GM13977 (cell line): ENCODE results near the gene AP1G2.

Source experiments
- DNase-seq: peaks from one replicate; pipeline ENCODE4 v3.0.0; 2012; ENCODE audit warnings: low spot score
- CTCF ChIP-seq: IDR thresholded peaks from 2 replicates; pipeline ENCODE4 v1.5.1; 2012; ENCODE audit warnings: mild to moderate bottlenecking, control low read depth; ENCODE audit not compliant: insufficient read depth; ENCODE audit errors: extremely low read depth, missing control alignments
- in situ Hi-C: fragments of 300-500 bp; cut with MboI; formaldehyde crosslinking; loops from one replicate; pipeline ENCODE4 v1.12.0; 2022; ENCODE audit warnings: low sequenced_read_pairs, low pct_unique_long_range_greater_than_20kb, mixed read lengths, inconsistent platforms; ENCODE audit not compliant: unreplicated experiment

Gene AP1G2

GRCh38 chr14:23570806-23571483 lies 3.4 kb upstream of the AP1G2 start:
- DNase-seq, result no peak
- no peak for TF ChIP-seq CTCF
- in situ Hi-C loops, result no loop called here

GRCh38 chr14:23569443-23570151 lies 2.0 kb upstream of the AP1G2 start:
- TF ChIP-seq CTCF, result no peak
- in situ Hi-C loops, result loop anchor here (5.0 kb wide), 1 partner anchor 92 kb away; no protein-coding TSS in a partner anchor
- DNase-seq, result no peak

DNA sequence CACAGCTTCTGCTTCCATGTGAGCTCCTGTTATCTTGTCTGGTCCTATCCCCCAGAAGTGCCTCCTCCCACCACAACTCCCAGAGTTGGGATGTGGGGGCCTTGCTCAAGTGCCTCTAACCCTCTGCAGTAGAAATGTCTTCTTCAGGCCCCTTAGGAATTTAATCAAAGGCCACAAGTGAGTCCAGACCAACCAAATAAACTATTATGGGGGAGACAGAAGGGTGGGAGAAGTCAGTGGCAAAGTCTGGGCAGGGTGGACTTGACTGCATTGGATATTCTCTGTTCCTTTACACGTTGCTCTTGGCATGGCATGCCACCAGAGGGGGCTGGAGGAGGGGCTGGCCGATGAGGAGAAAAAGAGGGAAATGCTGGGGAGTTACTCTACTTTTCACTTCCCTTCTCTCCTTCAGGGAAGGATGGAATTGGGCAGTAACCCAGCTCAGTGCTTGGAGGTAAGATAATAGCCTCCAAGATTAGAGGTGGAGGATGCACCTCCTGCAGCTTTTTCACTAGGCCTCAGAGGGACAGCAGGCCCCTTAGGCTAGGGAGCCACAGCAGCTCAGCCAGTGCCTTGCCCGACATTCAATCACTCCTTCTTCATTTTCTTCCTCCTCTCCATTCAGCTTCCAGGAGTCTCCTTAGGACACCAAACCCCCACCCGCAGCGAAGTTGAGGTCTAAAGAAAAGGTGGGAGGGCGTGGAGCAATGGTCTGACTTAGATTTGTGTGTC lies 1.2 kb upstream of the AP1G2 start:
- TF ChIP-seq CTCF, result peak; percentile 49
- DNase-seq, result no peak
- in situ Hi-C loops, result loop anchor here (5.0 kb wide), 1 partner anchor 91 kb away; no protein-coding TSS in a partner anchor

DNA sequence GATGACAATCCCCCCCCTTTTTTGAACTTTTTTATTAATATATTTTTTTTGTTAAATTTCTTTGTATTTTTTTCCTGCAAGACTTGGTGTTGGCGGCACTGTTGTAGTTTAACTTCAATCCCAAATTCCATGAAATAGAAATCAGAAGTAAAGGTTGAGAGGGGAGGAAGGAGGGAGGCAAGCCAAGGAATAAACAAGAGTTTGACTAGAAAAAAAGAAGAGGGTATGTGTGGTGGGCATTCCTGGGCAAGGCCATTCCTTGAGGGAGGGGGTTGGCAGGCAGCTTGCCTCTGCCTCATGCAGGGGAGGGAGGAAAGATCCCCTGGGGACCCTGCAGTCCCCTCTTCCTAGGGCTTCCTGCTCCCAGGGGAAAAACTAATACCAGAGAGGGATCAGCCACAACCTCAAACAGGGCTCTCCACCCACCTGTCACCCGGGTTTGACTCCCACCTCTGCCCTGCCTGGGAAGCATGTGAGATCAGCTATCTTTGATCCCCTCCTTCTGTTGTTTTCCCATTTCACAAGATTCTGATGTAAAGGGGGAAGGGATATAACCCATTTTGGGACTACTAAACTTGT lies 519 bp upstream of the AP1G2 start:
- DNase-seq, result no peak
- in situ Hi-C loops, result loop anchor here (5.0 kb wide), 1 partner anchor 91 kb away; no protein-coding TSS in a partner anchor
- TF ChIP-seq CTCF, result no peak

- in situ Hi-C loops, result loop anchor here (5.0 kb wide), 1 partner anchor 89 kb away; no protein-coding TSS in a partner anchor
- DNase-seq, result no peak
- TF ChIP-seq CTCF, result peak; percentile 14
Observed at GRCh38 chr14:23566778-23567185, 809 bp downstream of the AP1G2 start.

- TF ChIP-seq CTCF, result no peak
- no peak for DNase-seq
- in situ Hi-C loops, result loop anchor here (5.0 kb wide), 1 partner anchor 89 kb away; no protein-coding TSS in a partner anchor
Observed at GRCh38 chr14:23566112-23566777, 1.3 kb downstream of the AP1G2 start.
